Caco-2 (cell line): ENCODE data around the gene GLI2. TPM values are rescaled to one million over a fixed set of nuclear protein-coding genes. Genes with fewer than 3 reads are reported as not detected.

Experiments
- BruUV-seq: library from RNA; stranded (reverse); fragments of 400-500 nt; replicated peaks from 2 replicates; lab custom pipeline; 2021; lab: Mats Ljungman, UMichigan
- CTCF ChIA-PET: fragments of 300-600 bp; sonication (Branson Sonifier 250); formaldehyde crosslinking; loops from one replicate; lab custom pipeline; 2022; ENCODE audit warnings: antibody characterized with exemption; lab: Charles Lee
- POLR2A ChIA-PET: fragments of 300-600 bp; sonication (Branson Sonifier 250); formaldehyde crosslinking; loops from one replicate; lab custom pipeline; 2022; ENCODE audit warnings: antibody characterized with exemption; lab: Charles Lee
- DNase-seq, 2 experiments: peaks; one replicate each; pipeline versions ENCODE4 v3.0.0 to v3.0.0-alpha.2; 2020 to 2022
- H3K27me3 ChIP-seq: replicated peaks from 2 replicates; pipeline ENCODE4 v1.6.0; 2011; ENCODE audit warnings: low read length; ENCODE audit not compliant: control insufficient read depth, insufficient read depth
- H3K36me3 ChIP-seq: 2 replicates; pipeline ENCODE4 v1.5.1; 2011; ENCODE audit warnings: low read length; ENCODE audit not compliant: control insufficient read depth, insufficient read depth
- H3K4me1 ChIP-seq: fragments of 250-450 bp; sonication (Bioruptor Pico); 2 replicates; pipeline ENCODE4 v1.5.1; 2020; ENCODE audit warnings: mild to moderate bottlenecking
- H3K4me3 ChIP-seq: 2 replicates; pipeline ENCODE4 v1.5.1; 2011; ENCODE audit warnings: low read depth, mild to moderate bottlenecking, control low read depth, low read length
- H3K9me3 ChIP-seq: fragments of 250-450 bp; sonication (Bioruptor Pico); 2 replicates; pipeline ENCODE4 v1.5.1; 2020; ENCODE audit warnings: mild to moderate bottlenecking, moderate library complexity
- H3K27ac Mint-ChIP-seq: one replicate; pipeline ENCODE4 v1.8.0; 2022; ENCODE audit warnings: mixed read lengths; ENCODE audit not compliant: unreplicated experiment
- H3K27me3 Mint-ChIP-seq: one replicate; pipeline ENCODE4 v1.8.0; 2022; ENCODE audit warnings: mixed read lengths; ENCODE audit not compliant: insufficient read depth, unreplicated experiment
- H3K36me3 Mint-ChIP-seq: one replicate; pipeline ENCODE4 v1.8.0; 2022; ENCODE audit warnings: mild to moderate bottlenecking, mixed read lengths; ENCODE audit not compliant: insufficient read depth, unreplicated experiment
- H3K4me1 Mint-ChIP-seq: one replicate; pipeline ENCODE4 v1.8.0; 2022; ENCODE audit warnings: low read depth, mixed read lengths; ENCODE audit not compliant: unreplicated experiment
- H3K4me3 Mint-ChIP-seq: one replicate; pipeline ENCODE4 v1.8.0; 2022; ENCODE audit warnings: mild to moderate bottlenecking, moderate library complexity, mixed read lengths; ENCODE audit not compliant: unreplicated experiment
- H3K9me3 Mint-ChIP-seq: one replicate; pipeline ENCODE4 v1.8.0; 2022; ENCODE audit warnings: mixed read lengths; ENCODE audit not compliant: unreplicated experiment
- CTCF ChIP-seq, 2 experiments: fragments of 200-600 bp in 1 of 2; IDR thresholded peaks; 1 replicate in 1 of 2; 2 replicates in 1 of 2; pipeline versions ENCODE4 v1.5.1 to v1.8.0; 2011 to 2022; ENCODE audit warnings: antibody characterized with exemption in 1 of 2, control low read depth in 1 of 2, inconsistent platforms in 1 of 2, low read depth in 1 of 2, low read length in 1 of 2, mild to moderate bottlenecking in 1 of 2, moderate library complexity in 1 of 2; ENCODE audit not compliant: insufficient read depth in 1 of 2, severe bottlenecking in 1 of 2, unreplicated experiment in 1 of 2
- intact Hi-C: fragments of 100-400 bp; cut with micrococcal nuclease; formaldehyde crosslinking; loops from one replicate; pipeline ENCODE4 v1.10.0; 2022; ENCODE audit not compliant: unreplicated experiment
- total RNA-seq: library from RNA; stranded (reverse); gene quantifications from 2 replicates; pipeline ENCODE4 v1.2.3, GENCODE V29; 2022

GLI2 gene
- total RNA-seq, 1 experiment from 2014 or later: 0.70 TPM

- peaks cover 12% of the 10 kb centered on the region for H3K9me3 Mint-ChIP-seq
- Histone ChIP-seq H3K4me1 (no peaks in the 10 kb centered on the region), H3K9me3 (peaks cover 7% of the 10 kb centered on the region), H3K27me3 (no peaks in the 10 kb centered on the region), H3K36me3 (no peaks in the 10 kb centered on the region), H3K4me3 (no peak overlapping the region)
- ChIA-PET CTCF (no interaction called here), POLR2A (no interaction called here)
- no peak overlapping the region for H3K4me3 Mint-ChIP-seq
- peaks cover 8% of the 10 kb centered on the region for H3K4me1 Mint-ChIP-seq
- intact Hi-C loops: no loop called here
- TF ChIP-seq CTCF (IDR thresholded peaks at IDR 0.05; ENCODE audit: insufficient read depth in 1 of 2, low read depth in 1 of 2, low read length in 1 of 2, severe bottlenecking in 1 of 2, unreplicated experiment in 1 of 2): no peak
- BruUV-seq: no TSS peak
- H3K27me3 Mint-ChIP-seq: peaks cover 4% of the 10 kb centered on the region
- H3K36me3 Mint-ChIP-seq: no peaks in the 10 kb centered on the region
- peak in 1 of 2 experiments; percentile 21 for DNase-seq
- no peak overlapping the region for H3K27ac Mint-ChIP-seq
Observed at GRCh38 chr2:120722246-120722567, 13.5 kb upstream of the GLI2 start.

- CTCF ChIA-PET: no interaction called here
- H3K4me3 ChIP-seq: no peak overlapping the region
- intact Hi-C loops: no loop called here
Observed at GRCh38 chr2:120722568-120723421, 12.9 kb upstream of the GLI2 start.

GRCh38 chr2:120726245-120726644, 9.4 kb upstream of the GLI2 start:
- Histone ChIP-seq H3K4me1 (no peaks in the 10 kb centered on the region), H3K4me3 (no peak overlapping the region), H3K36me3 (no peaks in the 10 kb centered on the region), H3K27me3 (no peaks in the 10 kb centered on the region), H3K9me3 (peaks cover 7% of the 10 kb centered on the region)
- Mint-ChIP-seq H3K9me3 (peaks cover 12% of the 10 kb centered on the region), H3K27me3 (peaks cover 4% of the 10 kb centered on the region), H3K27ac (no peak overlapping the region), H3K4me1 (peaks cover 8% of the 10 kb centered on the region), H3K36me3 (no peaks in the 10 kb centered on the region), H3K4me3 (no peak overlapping the region)
- CTCF ChIA-PET: interaction anchor here (0.6 kb wide), 1 partner anchor 9 kb away, joined by 3 read pairs; no protein-coding TSS in a partner anchor
- intact Hi-C loops: no loop called here
- no peak for TF ChIP-seq CTCF (IDR thresholded peaks at IDR 0.05; ENCODE audit: insufficient read depth in 1 of 2, low read depth in 1 of 2, low read length in 1 of 2, severe bottlenecking in 1 of 2, unreplicated experiment in 1 of 2)
- POLR2A ChIA-PET: no interaction called here
- BruUV-seq: no TSS peak
- DNase-seq: no peak

More at GRCh38 chr2:120722568-120723421, 12.9 kb upstream of the GLI2 start:
- Mint-ChIP-seq H3K36me3 (no peaks in the 10 kb centered on the region), H3K4me1 (peaks cover 8% of the 10 kb centered on the region), H3K9me3 (peaks cover 12% of the 10 kb centered on the region), H3K4me3 (no peak overlapping the region), H3K27me3 (peaks cover 4% of the 10 kb centered on the region), H3K27ac (no peak overlapping the region)
- Histone ChIP-seq H3K27me3 (no peaks in the 10 kb centered on the region), H3K36me3 (no peaks in the 10 kb centered on the region), H3K4me1 (no peaks in the 10 kb centered on the region), H3K9me3 (peaks cover 7% of the 10 kb centered on the region)
- TF ChIP-seq CTCF (IDR thresholded peaks at IDR 0.05; ENCODE audit: insufficient read depth in 1 of 2, low read depth in 1 of 2, low read length in 1 of 2, severe bottlenecking in 1 of 2, unreplicated experiment in 1 of 2): no peak
- DNase-seq: peak in 1 of 2 experiments; percentile 24
- BruUV-seq: no TSS peak
- POLR2A ChIA-PET: interaction anchor here (0.6 kb wide), 1 partner anchor 239 kb away, joined by 3 read pairs; no protein-coding TSS in a partner anchor
